Suprapubic skin (tissue), 4 donors: ENCODE data around the gene SSTR1. TPM values are rescaled to one million over a fixed set of nuclear protein-coding genes. Genes with fewer than 3 reads are reported as not detected.

Experiments
- DNase-seq, 2 donors: peaks; one replicate each; pipeline ENCODE4 v3.0.0-alpha.2; 2019; ENCODE audit warnings: low spot score in 2 of 2
- H3K27ac ChIP-seq: fragments of 200-600 bp; sonication (generic); one replicate; pipeline ENCODE4 v1.5.1; 2019
- H3K27me3 ChIP-seq: fragments of 200-600 bp; sonication (generic); one replicate; pipeline ENCODE4 v1.5.1; 2019
- H3K36me3 ChIP-seq: fragments of 200-600 bp; sonication (generic); one replicate; pipeline ENCODE4 v1.5.1; 2019
- H3K4me1 ChIP-seq: fragments of 200-600 bp; sonication (generic); one replicate; pipeline ENCODE4 v1.5.1; 2019
- H3K4me3 ChIP-seq: fragments of 200-600 bp; sonication (generic); one replicate; pipeline ENCODE4 v1.5.1; 2019; ENCODE audit warnings: mild to moderate bottlenecking
- H3K9me3 ChIP-seq: fragments of 200-600 bp; sonication (generic); one replicate; pipeline ENCODE4 v1.5.1; 2019
- CTCF ChIP-seq, 2 donors: fragments of 200-600 bp in 1 of 2; fragments of 450-650 bp in 1 of 2; sonication (generic) in 1 of 2; IDR thresholded peaks; one replicate each; pipeline ENCODE4 v1.5.1; 2016 to 2019; ENCODE audit warnings: antibody characterized with exemption in 2 of 2, mild to moderate bottlenecking in 1 of 2, moderate library complexity in 1 of 2
- EP300 ChIP-seq: sonication (generic); formaldehyde crosslinking; IDR thresholded peaks from one replicate; pipeline ENCODE4 v1.6.1; 2017; ENCODE audit warnings: antibody characterized with exemption
- POLR2A ChIP-seq, 2 donors: fragments of 450-650 bp; IDR thresholded peaks; one replicate each; pipeline ENCODE4 v1.6.1; 2017; ENCODE audit warnings: antibody characterized with exemption in 2 of 2, mild to moderate bottlenecking in 2 of 2, moderate library complexity in 2 of 2
- POLR2AphosphoS5 ChIP-seq, 3 donors: sonication (generic); formaldehyde crosslinking; IDR thresholded peaks; one replicate each; pipeline ENCODE4 v1.6.1; 2017; ENCODE audit warnings: antibody characterized with exemption in 3 of 3
- WGBS: methylation state at CpG from one replicate; pipeline ENCODE4 v1.1.5; 2018; 5-methylcytosine and 5-hydroxymethylcytosine counted together
- total RNA-seq, 4 donors: library from RNA; depleted of rRNA; stranded (reverse); fragments of >200 nt; gene quantifications; one replicate each; pipeline ENCODE4 v1.1.0, GENCODE V29; 2016

SSTR1 gene
- total RNA-seq, 4 donors from 2014 or later: 0.24 to 0.98 (median 0.44) TPM; not detected in 1

GRCh38 chr14:38226366-38226765, 18.7 kb downstream of the SSTR1 start:
- TF ChIP-seq CTCF (IDR thresholded peaks at IDR 0.05) (no peak), POLR2AphosphoS5 (IDR thresholded peaks at IDR 0.05) (no peak), EP300 (no peak), POLR2A (IDR thresholded peaks at IDR 0.05) (no peak)
- WGBS: 64% methylated on average over 3 of the region's 3 CpGs
- no peaks in the 10 kb centered on the region for H3K4me1 ChIP-seq
- H3K27me3 ChIP-seq: no peaks in the 10 kb centered on the region
- no peaks in the 10 kb centered on the region for H3K36me3 ChIP-seq
- H3K9me3 ChIP-seq: no peaks in the 10 kb centered on the region
- H3K4me3 ChIP-seq: no peak overlapping the region
- no peak overlapping the region for H3K27ac ChIP-seq
- no peak for DNase-seq

- Histone ChIP-seq H3K4me3 (no peak overlapping the region), H3K4me1 (no peaks in the 10 kb centered on the region), H3K36me3 (no peaks in the 10 kb centered on the region), H3K27ac (no peak overlapping the region), H3K27me3 (no peaks in the 10 kb centered on the region), H3K9me3 (no peaks in the 10 kb centered on the region)
- DNase-seq: no peak
- TF ChIP-seq POLR2A (IDR thresholded peaks at IDR 0.05) (no peak), POLR2AphosphoS5 (IDR thresholded peaks at IDR 0.05) (no peak), EP300 (no peak), CTCF (IDR thresholded peaks at IDR 0.05) (no peak)
- WGBS: 56% methylated on average over 5 of the region's 5 CpGs
These were observed 25.5 kb downstream of the SSTR1 start for GRCh38 chr14:38233218-38233617.

- WGBS: 94% methylated on average over 1 of the region's 1 CpG
- Histone ChIP-seq H3K36me3 (no peaks in the 10 kb centered on the region), H3K27ac (no peak overlapping the region), H3K9me3 (no peaks in the 10 kb centered on the region), H3K4me1 (no peaks in the 10 kb centered on the region), H3K4me3 (no peak overlapping the region), H3K27me3 (no peaks in the 10 kb centered on the region)
- no peak for TF ChIP-seq POLR2AphosphoS5 (IDR thresholded peaks at IDR 0.05)
- TF ChIP-seq CTCF (IDR thresholded peaks at IDR 0.05): no peak
- TF ChIP-seq POLR2A (IDR thresholded peaks at IDR 0.05): no peak
- no peak for DNase-seq
These were observed 30.6 kb downstream of the SSTR1 start for GRCh38 chr14:38238332-38238731.

- no peak overlapping the region for H3K27ac ChIP-seq
- no peaks in the 10 kb centered on the region for H3K36me3 ChIP-seq
- no peaks in the 10 kb centered on the region for H3K9me3 ChIP-seq
- H3K4me3 ChIP-seq: no peak overlapping the region
- TF ChIP-seq POLR2AphosphoS5 (IDR thresholded peaks at IDR 0.05) (no peak), POLR2A (IDR thresholded peaks at IDR 0.05) (no peak), EP300 (no peak), CTCF (IDR thresholded peaks at IDR 0.05) (no peak)
- no peaks in the 10 kb centered on the region for H3K4me1 ChIP-seq
- no peak for DNase-seq
- H3K27me3 ChIP-seq: no peaks in the 10 kb centered on the region
These were observed 31.2 kb downstream of the SSTR1 start for GRCh38 chr14:38238878-38239277.

GRCh38 chr14:38243696-38244240, 36.1 kb downstream of the SSTR1 start:
- Histone ChIP-seq H3K4me3 (no peak overlapping the region), H3K27me3 (no peaks in the 10 kb centered on the region), H3K4me1 (no peaks in the 10 kb centered on the region), H3K36me3 (no peaks in the 10 kb centered on the region), H3K9me3 (no peaks in the 10 kb centered on the region), H3K27ac (no peak overlapping the region)
- TF ChIP-seq POLR2A (IDR thresholded peaks at IDR 0.05): no peak
- TF ChIP-seq CTCF (IDR thresholded peaks at IDR 0.05): no peak
- TF ChIP-seq EP300: no peak
- TF ChIP-seq POLR2AphosphoS5 (IDR thresholded peaks at IDR 0.05): no peak
- 70% methylated on average over 1 of the region's 1 CpG for WGBS
- no peak for DNase-seq
